ENCODE results near the gene BCO1.
A peak's percentile ranks its signal among the peaks of the same experiment; 100 is the strongest.
"Not testable (repeated sequence)": the region's sequence is repeated elsewhere in the genome, so short reads cannot be mapped to it uniquely, and the experiment has no call there.

Gene BCO1, protein sequence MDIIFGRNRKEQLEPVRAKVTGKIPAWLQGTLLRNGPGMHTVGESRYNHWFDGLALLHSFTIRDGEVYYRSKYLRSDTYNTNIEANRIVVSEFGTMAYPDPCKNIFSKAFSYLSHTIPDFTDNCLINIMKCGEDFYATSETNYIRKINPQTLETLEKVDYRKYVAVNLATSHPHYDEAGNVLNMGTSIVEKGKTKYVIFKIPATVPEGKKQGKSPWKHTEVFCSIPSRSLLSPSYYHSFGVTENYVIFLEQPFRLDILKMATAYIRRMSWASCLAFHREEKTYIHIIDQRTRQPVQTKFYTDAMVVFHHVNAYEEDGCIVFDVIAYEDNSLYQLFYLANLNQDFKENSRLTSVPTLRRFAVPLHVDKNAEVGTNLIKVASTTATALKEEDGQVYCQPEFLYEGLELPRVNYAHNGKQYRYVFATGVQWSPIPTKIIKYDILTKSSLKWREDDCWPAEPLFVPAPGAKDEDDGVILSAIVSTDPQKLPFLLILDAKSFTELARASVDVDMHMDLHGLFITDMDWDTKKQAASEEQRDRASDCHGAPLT

DNA sequence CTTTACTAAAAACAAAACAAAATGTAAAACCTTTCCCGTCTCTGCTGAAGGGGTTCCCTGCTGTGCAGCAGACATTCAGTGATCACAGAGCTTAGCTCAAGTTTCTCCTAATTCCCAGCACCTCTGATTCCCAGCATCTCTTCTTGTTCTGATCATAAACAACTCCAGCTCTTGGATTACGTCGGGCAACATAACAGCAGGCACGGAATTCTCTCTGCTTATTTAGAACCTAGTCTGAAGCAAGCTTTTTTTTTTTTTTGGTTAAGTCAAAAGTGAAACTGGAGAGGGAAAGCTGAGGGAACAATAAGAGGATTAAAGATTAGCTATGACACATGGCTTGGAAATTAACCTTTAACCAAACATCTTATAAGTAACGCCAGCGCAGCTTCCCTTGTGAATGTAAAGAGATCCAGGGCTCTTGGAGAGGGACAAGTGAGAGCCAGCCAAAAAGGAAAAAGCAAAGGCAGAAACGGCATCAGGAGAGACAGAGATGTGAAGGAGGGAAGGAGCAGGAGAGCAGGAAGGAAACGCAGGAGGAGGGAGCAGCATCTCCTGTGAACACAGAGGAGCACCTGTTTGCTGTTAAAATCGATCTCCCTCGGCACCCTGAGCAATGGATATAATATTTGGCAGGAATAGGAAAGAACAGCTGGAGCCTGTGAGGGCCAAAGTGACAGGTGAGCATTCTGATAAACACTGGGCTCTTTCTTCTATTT lies at the start of gene BCO1:
BCO1 (plus strand) TSS at position 394 of the 716 bp plus-strand sequence; CDS start at position 614, 220 bp downstream.
- DNase-seq (ENCODE audit: low spot score) = peak; percentile 67

DNA sequence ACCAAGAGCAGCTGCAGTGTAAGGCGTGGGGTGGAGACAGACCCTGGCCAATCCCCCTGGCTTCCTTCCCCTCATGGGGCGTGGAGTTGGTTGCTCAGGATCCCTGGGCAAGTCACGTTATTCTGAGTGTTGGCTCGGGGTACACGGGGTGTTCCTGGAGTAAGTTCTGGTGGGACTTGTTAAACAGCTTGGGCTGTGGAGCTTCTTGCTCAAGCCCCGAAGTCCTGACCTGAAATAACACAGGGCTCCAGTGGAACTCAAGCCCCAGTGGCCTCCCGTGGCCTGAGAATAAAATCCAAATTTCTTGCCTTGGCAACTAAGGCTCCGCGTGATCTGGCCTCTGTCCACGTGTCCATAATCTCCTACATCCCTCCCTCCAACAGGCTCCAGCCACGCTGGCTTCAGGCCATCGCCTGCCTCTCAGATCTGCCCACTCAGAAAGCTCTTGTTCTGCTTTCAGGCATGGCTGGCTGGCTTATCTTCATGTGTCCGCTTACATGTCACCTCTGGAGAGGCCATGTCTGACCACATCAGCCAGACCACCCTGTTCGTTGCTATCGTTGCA lies 49.3 kb upstream of the BCO1 start:
- no peak for DNase-seq (ENCODE audit: low spot score)

DNA sequence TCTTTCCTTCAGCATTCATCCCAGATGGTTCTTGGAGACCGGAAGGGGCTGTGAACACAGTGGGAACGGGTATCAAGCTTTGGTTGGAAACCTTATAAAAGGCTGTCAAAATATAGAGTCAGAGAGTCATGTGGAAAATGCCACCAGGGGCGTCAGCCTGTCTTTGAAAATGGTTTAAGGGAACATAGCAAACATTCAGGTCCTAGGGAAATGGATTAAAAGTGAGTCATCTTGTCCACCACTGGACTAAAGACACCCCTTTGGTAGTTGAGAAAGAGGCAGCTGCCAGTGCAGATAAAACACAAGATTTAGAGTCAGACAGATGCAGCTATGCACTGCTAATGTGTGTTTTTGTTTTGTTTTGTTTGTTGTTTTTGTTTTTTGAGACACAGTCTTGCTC lies 47.8 kb upstream of the BCO1 start:
- DNase-seq (ENCODE audit: low spot score) = no peak

DNA sequence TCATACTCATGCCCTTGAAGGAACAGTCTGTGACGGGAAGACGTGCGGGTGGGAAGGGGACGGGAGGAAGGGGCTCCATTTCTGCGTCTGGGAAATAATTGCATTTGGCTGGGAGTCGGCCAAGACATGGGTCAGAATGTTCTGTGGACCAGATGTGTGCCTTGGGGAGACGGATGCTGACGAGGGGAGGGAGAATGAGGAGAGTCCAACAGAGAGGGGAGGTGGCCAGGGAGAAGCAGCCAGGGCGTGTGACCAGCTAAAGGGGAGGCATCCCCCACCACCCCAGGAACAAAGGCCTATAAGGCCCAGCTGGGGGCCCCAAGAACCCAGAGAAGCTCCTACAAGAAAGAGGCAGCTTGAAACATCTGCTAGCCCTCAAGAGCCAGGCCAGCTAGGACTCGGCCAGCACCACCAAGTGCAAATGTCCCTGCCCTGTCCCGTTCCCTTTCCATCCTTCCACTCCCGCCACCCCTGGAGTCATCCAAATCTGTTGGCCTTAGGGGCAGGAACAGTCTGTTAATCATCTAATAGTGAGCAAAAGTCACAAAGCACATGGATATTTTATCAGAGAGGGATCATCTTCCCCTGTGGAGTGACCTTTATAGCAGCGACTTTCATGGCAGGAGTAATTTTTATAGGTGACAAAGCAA lies 42.5 kb upstream of the BCO1 start:
- no peak for DNase-seq (ENCODE audit: low spot score)

DNA sequence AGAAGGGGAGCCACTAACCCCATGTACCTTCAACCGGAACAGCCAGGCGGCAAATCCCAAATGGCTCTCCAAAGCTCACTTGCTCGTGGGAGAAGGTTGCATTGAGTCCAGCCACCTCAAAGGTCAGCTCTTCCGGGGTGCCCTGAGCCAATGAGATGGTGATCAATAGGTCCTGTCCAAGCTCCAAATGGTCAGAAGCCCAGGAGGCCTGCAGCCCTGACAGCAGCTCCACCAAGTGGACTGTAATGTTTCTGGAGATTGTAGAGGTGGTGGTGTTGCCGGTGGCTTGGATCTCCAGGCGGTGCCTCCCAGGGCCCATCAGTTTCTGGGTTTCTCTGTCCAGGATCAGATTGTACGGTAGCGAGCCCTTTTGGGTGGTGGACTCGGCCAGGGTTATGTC lies 39.9 kb upstream of the BCO1 start:
- no peak for DNase-seq (ENCODE audit: low spot score)

DNA sequence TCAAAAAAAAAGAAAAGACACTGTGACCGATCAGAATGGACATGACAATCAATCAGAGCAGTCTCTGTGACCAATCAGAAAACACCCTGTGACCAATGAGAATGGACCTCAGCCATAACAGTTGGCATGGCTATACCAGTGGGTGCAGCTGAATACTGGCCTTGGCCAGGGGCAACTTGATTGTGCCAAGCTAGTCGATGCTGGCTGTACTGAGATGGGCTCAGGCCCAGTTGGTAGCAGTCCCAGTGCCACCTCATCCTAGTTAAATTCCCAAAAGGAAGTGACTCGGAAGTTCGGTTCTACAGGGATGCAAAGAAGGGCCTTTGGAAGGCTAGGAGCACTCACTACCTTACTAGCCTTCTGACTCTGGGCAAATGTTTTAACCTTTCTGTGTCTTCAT lies 37.2 kb upstream of the BCO1 start:
- DNase-seq (ENCODE audit: low spot score) = no peak

DNA sequence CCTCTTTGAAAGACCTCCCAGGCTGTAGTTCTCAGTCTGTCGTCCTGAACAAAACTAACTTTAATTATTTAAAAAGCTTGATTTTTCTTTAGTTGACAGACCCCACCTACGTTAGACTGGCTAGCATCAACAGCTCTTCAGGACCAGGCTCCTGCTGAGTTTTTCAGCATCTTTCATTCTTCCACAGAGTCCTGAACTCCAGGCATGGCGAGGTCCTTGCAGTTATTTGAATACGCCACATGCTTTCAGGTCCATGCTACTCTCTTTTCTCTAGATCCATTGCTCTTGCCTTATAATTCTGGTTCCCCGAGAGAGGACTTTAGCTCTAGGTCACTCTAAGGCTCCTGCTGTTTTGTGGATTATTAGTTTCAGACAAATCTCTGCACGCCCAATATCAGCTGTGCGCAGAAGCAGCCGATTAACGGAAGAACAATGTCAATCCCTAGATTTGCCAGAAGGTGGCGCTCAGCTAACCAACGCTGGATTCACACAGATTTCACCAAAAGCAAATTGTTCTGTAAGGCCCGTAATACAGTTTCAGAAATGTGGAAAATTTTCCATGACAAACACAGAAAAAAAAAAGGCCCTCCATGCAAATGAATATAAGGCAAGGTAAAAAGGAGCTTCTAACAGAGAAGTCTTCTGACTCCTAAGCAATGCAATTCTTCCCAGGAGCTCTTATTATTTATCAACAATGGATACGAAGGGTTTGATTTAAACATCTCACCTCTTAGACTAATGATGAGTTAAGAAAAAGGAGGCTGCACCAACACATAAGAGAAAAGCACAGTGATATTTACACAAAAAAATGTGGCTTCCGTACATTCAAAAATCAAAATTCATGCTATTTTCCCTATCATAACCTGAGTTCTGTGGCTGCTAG lies 33.5 kb upstream of the BCO1 start:
- DNase-seq (ENCODE audit: low spot score) = peak; percentile 65

DNA sequence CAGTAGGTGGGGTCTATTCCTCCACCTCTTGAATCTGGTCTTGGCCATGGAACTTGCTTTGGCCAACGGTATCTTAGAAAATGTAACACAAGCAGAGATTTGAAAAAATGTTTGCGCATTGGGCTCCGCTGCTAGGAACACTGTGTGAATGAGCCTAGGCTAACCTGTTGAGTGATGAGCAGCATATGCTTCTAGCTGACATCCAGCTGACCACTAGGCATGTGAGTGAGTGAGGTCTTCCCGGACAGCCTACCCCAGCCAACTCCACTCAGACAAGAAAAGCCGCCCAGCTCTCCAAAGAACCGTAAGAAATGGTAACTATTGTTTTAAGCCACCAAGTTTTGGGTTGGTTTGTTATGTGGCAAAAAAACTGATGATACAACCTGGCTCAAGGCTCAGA lies 31.4 kb upstream of the BCO1 start:
- no peak for DNase-seq (ENCODE audit: low spot score)

DNA sequence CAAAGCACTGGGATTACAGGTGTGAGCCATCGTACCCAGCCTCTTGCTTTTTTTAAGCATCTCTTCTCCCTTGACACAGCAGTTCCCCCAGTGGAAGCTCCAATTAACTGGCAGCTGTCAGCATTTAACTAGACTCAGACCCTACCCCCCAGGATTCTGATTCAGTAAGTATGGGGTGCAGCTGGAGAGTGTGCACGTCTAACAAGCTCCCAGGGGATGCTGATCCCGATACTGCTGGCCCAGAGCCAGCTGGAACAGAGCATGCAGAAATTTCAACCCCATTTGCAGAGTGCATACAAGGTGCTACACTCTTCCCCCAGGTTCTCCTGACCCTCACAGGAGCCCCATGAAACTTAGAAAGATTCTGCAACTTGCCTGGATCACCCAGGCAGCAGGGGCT lies 27.7 kb upstream of the BCO1 start:
- peak; percentile 66 for DNase-seq (ENCODE audit: low spot score)

DNA sequence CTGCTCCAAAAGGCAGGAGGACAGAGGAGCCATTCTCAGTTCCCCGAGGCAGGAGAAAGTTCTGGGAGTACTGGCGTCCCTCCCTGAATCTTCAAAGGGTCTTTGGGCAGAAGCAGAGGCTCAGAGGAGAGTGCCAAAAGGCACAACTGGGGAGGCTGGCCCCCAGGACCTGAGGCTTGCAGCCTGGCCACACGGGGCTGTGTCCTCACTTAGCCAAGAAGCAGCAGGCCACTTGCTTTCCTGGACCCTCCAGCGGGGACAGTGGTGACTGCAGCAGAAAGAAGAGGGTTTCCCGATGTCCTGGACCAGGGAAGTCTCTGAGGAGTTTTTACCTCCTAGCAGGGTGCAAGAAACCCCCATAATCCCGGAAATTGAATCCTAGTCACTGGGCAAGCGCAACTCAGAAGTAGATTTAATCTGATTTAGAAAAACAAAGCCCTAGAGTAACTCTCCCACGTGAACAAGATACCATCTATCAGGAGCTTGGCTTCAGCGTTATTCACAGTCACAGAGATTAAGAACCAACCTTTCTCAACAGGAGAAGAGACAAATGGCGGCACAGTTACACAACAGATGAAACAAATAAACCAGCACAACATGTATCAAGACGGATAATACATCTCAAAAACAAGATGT lies 25.5 kb upstream of the BCO1 start:
- peak; percentile 50 for DNase-seq (ENCODE audit: low spot score)

DNA sequence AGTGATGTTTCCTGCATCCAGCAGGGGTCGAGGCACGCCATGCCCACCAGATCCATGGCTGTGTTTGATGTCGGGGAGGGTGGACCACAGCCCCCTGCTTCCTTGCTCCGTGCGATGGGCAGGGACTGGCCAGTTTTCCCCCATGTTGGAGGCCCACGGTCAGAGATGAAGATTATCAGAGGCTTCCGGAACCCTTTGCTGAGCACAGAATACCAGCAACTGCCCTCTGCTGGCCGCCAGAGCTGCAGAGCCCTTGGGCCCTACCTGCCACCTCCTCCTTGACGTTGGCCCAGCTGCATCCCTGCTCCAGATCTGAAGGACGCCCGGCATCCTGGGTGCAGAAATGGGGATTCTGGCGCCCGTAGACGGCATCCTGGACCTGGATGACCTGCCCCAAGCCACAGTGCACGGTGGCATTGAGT lies 23.7 kb upstream of the BCO1 start:
- no peak for DNase-seq (ENCODE audit: low spot score)

DNA sequence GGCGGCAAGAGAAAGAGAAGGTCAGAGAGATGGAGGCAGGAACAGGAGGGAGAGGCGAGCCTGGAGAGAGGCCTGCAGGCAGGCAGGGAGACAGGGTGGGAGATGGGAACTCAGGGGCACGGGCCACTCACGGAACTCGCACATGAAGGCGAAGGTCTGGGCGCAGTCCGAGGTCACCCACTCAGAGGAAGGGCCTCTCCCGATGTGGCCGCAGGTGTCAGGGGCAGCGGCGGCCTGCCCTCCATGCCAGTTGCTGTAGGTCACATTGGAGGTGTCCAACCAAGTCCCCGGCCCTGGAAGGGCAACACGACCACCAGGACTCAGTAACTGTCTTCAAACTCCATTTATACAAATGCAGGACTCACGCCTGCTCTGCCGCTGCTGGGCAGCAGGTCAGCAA lies 22.4 kb upstream of the BCO1 start:
- no peak for DNase-seq (ENCODE audit: low spot score)

DNA sequence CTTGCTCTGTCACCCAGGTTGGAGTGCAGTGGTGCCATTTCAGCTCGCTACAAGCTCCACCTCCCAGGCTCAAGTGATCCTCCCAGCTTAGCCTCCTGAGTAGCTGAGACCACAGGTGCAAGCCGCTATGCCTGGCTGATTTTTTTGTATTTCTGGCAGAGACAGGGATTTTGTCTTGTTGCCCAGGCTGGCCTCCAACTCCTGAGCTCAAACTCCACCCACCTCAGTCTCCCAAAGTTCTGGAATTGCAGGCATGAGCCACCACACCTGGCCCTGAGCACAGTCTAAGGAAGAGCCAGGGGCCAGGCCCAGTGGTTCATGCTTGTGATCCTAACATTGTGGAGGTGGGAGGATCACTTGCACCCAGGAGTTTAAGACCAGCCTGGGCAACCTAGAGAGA lies 21.8 kb upstream of the BCO1 start:
- no peak for DNase-seq (ENCODE audit: low spot score)

DNA sequence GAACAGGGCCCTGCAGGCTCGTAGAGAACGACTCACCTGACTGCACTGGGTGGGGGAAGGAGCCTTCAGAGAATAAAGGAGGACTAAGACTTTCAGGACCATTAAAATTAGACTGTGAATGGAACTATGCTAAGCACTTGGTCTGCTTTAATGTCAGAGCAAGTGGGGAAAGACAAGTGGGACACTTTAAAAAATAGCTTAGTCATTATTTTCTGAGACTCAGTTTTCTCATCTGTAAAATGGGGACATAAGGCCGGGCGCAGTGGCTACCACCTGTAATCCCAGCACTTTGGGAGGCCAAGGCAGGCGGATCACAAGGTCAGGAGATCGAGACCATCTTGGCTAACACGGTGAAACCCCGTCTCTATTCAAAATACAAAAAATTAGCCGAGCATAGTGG lies 19.3 kb upstream of the BCO1 start:
- no peak for DNase-seq (ENCODE audit: low spot score)

DNA sequence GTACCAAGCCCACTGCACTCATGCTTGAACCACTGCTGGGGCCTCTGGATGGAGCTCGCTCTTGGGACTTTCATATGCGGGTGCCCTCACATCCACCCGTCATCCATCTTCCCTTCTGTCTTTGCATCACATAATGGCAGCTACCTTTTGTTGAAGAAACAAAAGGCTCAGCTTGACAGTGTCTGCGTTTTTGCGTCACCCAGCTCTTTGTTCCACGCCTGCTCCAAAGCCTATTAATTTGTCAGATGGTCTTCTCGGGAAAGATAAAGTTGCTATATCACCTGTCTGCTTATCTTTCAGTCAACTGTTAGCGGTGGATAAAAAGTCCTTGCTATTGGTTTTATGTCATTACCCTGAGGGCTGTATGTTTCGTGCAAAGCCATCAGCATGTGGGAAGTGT lies 18.1 kb upstream of the BCO1 start:
- DNase-seq (ENCODE audit: low spot score) = no peak

DNA sequence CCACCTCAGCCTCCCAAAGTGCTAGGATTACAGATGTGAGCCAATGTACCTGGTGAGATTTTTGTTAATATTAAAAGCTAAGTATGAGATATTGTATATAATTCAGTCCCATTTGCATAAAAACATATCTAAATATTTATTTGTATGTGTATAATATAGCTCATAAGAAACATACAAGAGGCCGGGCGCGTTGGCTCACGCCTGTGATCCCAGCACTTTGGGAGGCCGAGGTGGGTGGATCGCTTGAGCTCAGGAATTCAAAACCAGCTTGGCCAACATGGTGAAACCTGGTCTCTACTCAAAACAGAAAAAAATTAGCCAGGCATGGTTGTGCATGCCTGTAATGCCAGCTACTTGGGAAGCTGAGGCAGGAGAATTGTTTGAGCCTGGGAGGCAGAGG lies 16.8 kb upstream of the BCO1 start:
- no peak for DNase-seq (ENCODE audit: low spot score)

DNA sequence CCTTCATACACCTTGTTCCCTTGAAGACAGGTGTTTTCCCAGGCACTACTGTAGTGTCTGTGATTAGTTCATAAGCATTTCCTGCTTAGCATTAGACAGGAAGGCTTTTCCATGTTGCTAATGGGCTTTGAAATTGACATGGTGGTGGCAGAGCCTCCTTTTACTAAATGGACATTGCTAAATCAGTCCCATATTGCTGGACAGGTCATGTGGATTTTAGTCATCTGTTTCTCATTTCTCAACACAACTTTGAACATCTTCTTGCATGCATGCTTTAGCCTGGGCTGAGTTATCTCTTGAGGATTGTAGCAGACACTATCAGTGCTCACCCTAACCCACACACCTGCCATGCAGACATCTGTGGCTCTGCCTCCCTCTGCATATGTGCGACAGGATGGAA lies 13.7 kb upstream of the BCO1 start:
- no peak for DNase-seq (ENCODE audit: low spot score)

DNA sequence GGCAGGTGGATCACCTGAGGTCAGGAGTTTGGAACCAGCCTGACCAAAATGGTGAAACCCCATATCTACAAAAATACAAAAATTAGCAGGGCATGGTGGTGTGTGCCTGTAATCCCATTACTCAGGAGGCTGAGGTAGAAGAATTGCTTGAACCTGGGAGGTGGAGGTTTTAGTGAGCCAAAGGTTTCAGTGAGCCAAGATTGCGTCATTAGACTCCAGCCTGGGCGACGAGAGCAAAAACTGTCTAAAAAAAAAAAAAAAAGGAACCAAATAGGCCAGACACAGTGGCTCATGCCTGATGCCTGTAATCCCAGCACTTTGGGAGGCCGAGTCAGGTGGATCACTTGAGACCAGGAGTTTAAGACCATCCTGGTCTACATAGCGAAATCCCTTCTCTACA lies 12.8 kb upstream of the BCO1 start:
- not testable (repeated sequence) for DNase-seq (ENCODE audit: low spot score)

DNA sequence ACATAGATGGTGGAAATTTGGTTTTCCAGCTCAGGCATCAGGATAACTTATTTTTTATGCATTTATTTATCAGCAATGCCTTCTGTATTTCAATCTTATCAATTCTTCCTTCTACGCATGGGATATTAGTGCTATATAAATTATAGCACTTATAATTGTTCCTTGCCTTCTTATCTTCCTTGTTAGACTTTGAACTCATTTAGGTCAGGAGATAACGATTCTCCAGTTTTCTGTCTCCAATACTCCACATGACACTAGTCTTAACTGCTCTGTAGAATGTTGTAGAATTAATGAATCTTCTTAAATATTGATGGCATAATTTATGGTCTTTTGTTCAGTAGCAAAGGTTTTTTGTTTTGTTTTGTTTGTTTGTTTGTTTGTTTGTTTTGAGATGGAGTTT lies 10.7 kb upstream of the BCO1 start:
- no peak for DNase-seq (ENCODE audit: low spot score)

DNA sequence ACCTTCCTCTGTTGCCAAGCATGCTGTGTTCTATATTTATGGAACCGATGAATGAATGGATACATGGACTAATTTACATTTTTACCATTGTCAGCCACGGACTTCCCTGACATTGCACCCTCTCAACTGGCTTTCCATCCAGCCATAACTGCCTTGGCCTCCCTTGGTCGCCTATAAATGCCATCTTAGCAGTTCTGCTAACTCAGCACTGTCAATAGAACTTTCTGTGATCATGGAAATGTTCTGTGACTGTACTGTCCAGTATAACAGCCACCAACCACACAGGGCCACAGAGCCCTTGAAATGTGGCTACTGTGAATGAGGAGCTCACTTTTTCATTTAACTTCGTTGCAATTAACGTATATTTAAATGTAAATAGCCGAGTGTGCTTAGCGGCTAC lies 8.7 kb upstream of the BCO1 start:
- no peak for DNase-seq (ENCODE audit: low spot score)

DNA sequence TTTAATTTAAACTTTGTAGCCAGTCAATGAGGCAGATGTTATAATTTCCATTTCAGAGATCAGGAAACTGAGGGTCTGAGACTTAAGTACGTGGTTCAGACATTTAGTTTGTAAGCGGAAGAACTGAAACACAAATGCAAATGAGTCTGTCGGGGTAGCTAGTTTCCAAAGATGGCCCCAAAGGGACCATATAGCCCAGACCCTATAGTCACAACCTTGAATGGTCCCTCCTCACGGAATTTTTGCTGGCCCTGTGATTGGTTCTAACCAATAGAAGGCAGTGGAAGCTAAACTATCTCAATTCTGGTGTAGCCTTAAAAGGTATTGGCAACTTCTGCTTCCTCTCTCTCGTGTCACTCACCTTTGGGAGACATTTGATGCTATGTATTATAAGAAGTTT lies 7.5 kb upstream of the BCO1 start:
- DNase-seq (ENCODE audit: low spot score) = no peak

Data from D341Med (cell line).